HepG2 (cell line): ENCODE results near the gene NFKBIZ.

ENCODE experiments used
- CHD4 ChIP-seq: fragments of 200-600 bp; sonication (generic); IDR thresholded peaks from 2 replicates; pipeline ENCODE4 v1.7.0; 2017; ENCODE audit warnings: mild to moderate bottlenecking, low read length, borderline replicate concordance
- PHF21A ChIP-seq: sonication (generic); formaldehyde crosslinking; IDR thresholded peaks from 2 replicates; pipeline ENCODE4 v1.5.0; 2020; ENCODE audit warnings: mild to moderate bottlenecking, missing genetic modification reagents
- ZMYM2 ChIP-seq: sonication (generic); formaldehyde crosslinking; IDR thresholded peaks from 2 replicates; pipeline ENCODE4 v1.8.0; 2022; ENCODE audit warnings: mild to moderate bottlenecking, missing genetic modification reagents
- ZNF235 ChIP-seq: sonication (generic); formaldehyde crosslinking; IDR thresholded peaks from 2 replicates; pipeline ENCODE4 v1.8.1; 2023; ENCODE audit warnings: mild to moderate bottlenecking, missing genetic modification reagents, borderline replicate concordance
- TF ChIP-seq, protein P1 (sequence below), 2 experiments: sonication (generic) in 1 of 2; formaldehyde crosslinking in 1 of 2; IDR thresholded peaks; 2 replicates each; pipeline versions ENCODE4 v1.5.1 to v1.6.1; 2011 to 2020; ENCODE audit warnings: borderline replicate concordance in 1 of 2, low read depth in 1 of 2, low read length in 1 of 2, mild to moderate bottlenecking in 1 of 2, missing genetic modification reagents in 1 of 2, moderate library complexity in 1 of 2

DNA sequence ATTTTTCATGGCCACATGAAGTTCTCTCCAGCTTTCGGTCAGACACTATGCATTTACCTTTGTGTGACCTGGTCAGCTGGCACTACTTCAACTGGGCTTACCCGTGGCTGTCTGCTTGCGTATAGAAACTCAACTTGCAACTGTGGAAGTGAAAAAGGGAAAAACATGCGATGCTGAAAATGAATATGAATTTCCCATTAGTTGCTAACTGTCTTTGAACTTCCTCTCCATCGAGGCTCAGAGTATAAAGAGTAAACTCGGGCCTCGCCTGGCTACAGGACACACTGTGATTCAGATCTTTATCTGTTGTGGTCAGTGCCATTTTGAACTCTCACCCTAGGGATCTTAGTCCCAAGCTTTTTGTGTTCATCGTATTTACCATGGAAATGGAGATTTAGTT lies 26.8 kb downstream of the NFKBIZ start:
- TF ChIP-seq ZMYM2 (CRISPR knock-in tag), result no peak
- no peak for TF ChIP-seq PHF21A (CRISPR knock-in tag)
- no peak for TF ChIP-seq CHD4
- TF ChIP-seq, protein P1, sequence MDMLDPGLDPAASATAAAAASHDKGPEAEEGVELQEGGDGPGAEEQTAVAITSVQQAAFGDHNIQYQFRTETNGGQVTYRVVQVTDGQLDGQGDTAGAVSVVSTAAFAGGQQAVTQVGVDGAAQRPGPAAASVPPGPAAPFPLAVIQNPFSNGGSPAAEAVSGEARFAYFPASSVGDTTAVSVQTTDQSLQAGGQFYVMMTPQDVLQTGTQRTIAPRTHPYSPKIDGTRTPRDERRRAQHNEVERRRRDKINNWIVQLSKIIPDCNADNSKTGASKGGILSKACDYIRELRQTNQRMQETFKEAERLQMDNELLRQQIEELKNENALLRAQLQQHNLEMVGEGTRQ (IDR thresholded peaks at IDR 0.05; ENCODE audit: low read depth, low read length), result no peak
- TF ChIP-seq, protein P1 (CRISPR knock-in tag; IDR thresholded peaks at IDR 0.05; ENCODE audit: borderline replicate concordance), result no peak
- no peak for TF ChIP-seq ZNF235 (CRISPR knock-in tag)
